ENCODE results near the gene QDPR.

Gene QDPR

GRCh38 chr4:17526695-17527477 lies 15.0 kb upstream of the QDPR start:
- no peak for DNase-seq

GRCh38 chr4:17523662-17524061 lies 11.8 kb upstream of the QDPR start:
- peak; percentile 11 for DNase-seq

- no peak for DNase-seq
Measured at GRCh38 chr4:17521595-17521994, 9.7 kb upstream of the QDPR start.

- DNase-seq: no peak
Measured at GRCh38 chr4:17517664-17518063, 5.8 kb upstream of the QDPR start.

- no peak for DNase-seq
Measured at GRCh38 chr4:17516980-17517379, 5.1 kb upstream of the QDPR start.

- DNase-seq: no peak
Measured at GRCh38 chr4:17515445-17516407, 3.8 kb upstream of the QDPR start.

- DNase-seq: no peak
Measured at GRCh38 chr4:17514865-17515264, 3.0 kb upstream of the QDPR start, which contains the start of gene CLRN2. TSS of gene CLRN2 (plus strand) at chr4:17515165. CDS start at chr4:17515267, 102 bp downstream.

- no peak for DNase-seq
Measured at GRCh38 chr4:17512973-17513665, 1.2 kb upstream of the QDPR start.

- peak; percentile 76 for DNase-seq
Measured at GRCh38 chr4:17511509-17511949, 361 bp downstream of the QDPR start.

GRCh38 chr4:17511051-17511450 lies 839 bp downstream of the QDPR start:
- DNase-seq: peak; percentile 21

GRCh38 chr4:17510582-17510981 lies 1.3 kb downstream of the QDPR start:
- no peak for DNase-seq

GRCh38 chr4:17504081-17504480 lies 7.8 kb downstream of the QDPR start:
- no peak for DNase-seq

GRCh38 chr4:17502756-17503155 lies 9.1 kb downstream of the QDPR start:
- DNase-seq: no peak

GRCh38 chr4:17500574-17500973 lies 11.3 kb downstream of the QDPR start:
- DNase-seq: no peak

GRCh38 chr4:17497890-17498523 lies 13.9 kb downstream of the QDPR start:
- DNase-seq: no peak

- no peak for DNase-seq
Measured at GRCh38 chr4:17494258-17495190, 17.4 kb downstream of the QDPR start.

- peak; percentile 71 for DNase-seq
Measured at GRCh38 chr4:17493619-17494018, 18.3 kb downstream of the QDPR start.

GRCh38 chr4:17492876-17493275 lies 19.0 kb downstream of the QDPR start:
- no peak for DNase-seq

GRCh38 chr4:17492058-17492741 lies 19.7 kb downstream of the QDPR start:
- no peak for DNase-seq

GRCh38 chr4:17491196-17491595 lies 20.7 kb downstream of the QDPR start:
- DNase-seq: no peak

- no peak for DNase-seq
Measured at GRCh38 chr4:17490575-17491059, 21.3 kb downstream of the QDPR start.

Data from hematopoietic multipotent progenitor cell treated with erythropoietin and hydrocortisone succinate and interleukin-3 and kit ligand, for 6 days (in vitro differentiated cells).